Stomach smooth muscle (tissue), 2 donors: ENCODE measurements around the gene ELFN1.
"Not testable (repeated sequence)": the region's sequence is repeated elsewhere in the genome, so short reads cannot be mapped to it uniquely, and the experiment has no call there.

Source experiments
- H3K27ac ChIP-seq: one replicate; pipeline ENCODE4 v1.7.0; 2013; ENCODE audit warnings: mild to moderate bottlenecking, low read length, inconsistent platforms
- H3K27me3 ChIP-seq, 2 donors: one replicate each; pipeline ENCODE4 v1.7.0; 2013; ENCODE audit warnings: low read length in 2 of 2; ENCODE audit not compliant: insufficient read depth in 2 of 2, control insufficient read depth in 1 of 2
- H3K36me3 ChIP-seq, 2 donors: one replicate each; pipeline ENCODE4 v1.7.0; 2013; ENCODE audit warnings: low read length in 2 of 2; ENCODE audit not compliant: control insufficient read depth in 2 of 2, insufficient read depth in 2 of 2
- H3K4me1 ChIP-seq: one replicate; pipeline ENCODE4 v1.7.0; 2013; ENCODE audit warnings: low read length; ENCODE audit not compliant: control insufficient read depth, insufficient read depth
- H3K4me3 ChIP-seq, 2 donors: one replicate each; pipeline ENCODE4 v1.7.0; 2013; ENCODE audit warnings: low read length in 2 of 2
- H3K9ac ChIP-seq, 2 donors: one replicate each; pipeline ENCODE4 v1.7.0; 2013; ENCODE audit warnings: low read length in 2 of 2, mild to moderate bottlenecking in 1 of 2
- H3K9me3 ChIP-seq, 2 donors: one replicate each; pipeline ENCODE4 v1.7.0; 2013; ENCODE audit warnings: low read length in 2 of 2; ENCODE audit not compliant: control insufficient read depth in 2 of 2
- donor health status: healthy.
- donor health status: Pancreatic carcinoma.

The ELFN1 gene

GRCh38 chr7:1719256-1719655 is 49.2 kb downstream of the ELFN1 start:
- not testable (repeated sequence) for H3K4me3 ChIP-seq, H3K9me3 ChIP-seq, H3K9ac ChIP-seq, H3K36me3 ChIP-seq, H3K27ac ChIP-seq, H3K27me3 ChIP-seq, H3K4me1 ChIP-seq

DNA sequence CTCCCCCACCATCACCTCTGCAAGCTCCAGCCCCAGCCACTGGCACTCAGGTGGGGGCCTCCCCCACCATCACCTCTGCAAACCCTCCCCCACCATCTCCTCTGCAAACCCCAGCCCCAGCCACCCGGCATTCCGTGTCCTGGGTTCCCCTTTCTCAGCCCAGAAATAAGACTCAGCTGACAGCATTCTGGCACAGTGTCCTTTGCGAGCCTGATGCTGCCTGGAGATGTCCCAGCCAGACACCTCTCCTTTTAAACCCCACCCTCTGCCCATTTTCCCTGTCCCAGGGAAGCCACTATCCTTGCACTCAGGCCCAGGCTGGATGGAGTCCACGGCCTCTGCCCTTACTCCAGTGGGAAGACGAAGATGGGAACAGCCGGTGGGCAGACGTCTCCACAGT is 49.8 kb downstream of the ELFN1 start:
- H3K27me3 ChIP-seq = peaks cover 3 to 10% of the 10 kb centered on the region in 2 donors
- no peak overlapping the region for H3K27ac ChIP-seq
- no peak overlapping the region for H3K4me3 ChIP-seq
- peaks cover 0 to 5% of the 10 kb centered on the region in 2 donors for H3K9me3 ChIP-seq
- no peak overlapping the region for H3K9ac ChIP-seq
- H3K4me1 ChIP-seq = peaks cover 2% of the 10 kb centered on the region
- no peaks in the 10 kb centered on the region for H3K36me3 ChIP-seq

DNA sequence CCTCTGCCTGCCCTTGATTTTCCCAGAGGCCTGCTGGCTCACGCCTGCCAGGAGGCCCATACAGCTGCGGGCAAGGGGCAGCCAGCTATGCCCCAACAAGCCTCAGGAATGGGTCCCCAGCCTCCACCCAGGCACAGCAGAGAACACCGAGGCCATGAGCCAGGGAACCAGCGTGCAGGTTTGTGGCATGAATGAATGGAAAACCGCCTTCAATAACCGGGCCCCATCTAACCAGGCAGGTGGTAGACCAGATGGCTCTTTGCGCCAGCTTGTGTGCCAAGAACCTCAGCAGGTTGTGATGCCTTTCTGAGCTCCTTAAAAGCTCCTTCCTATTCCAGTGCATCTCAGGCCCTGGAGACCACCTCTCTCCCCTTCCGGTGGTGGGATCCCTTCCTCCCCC is 50.2 kb downstream of the ELFN1 start:
- Histone ChIP-seq H3K4me1 (peaks cover 4% of the 10 kb centered on the region), H3K4me3 (no peak overlapping the region), H3K27me3 (peaks cover 3 to 8% of the 10 kb centered on the region in 2 donors), H3K36me3 (no peaks in the 10 kb centered on the region), H3K27ac (no peak overlapping the region), H3K9ac (no peak overlapping the region), H3K9me3 (peaks cover 0 to 5% of the 10 kb centered on the region in 2 donors)

GRCh38 chr7:1721047-1721690 is 51.1 kb downstream of the ELFN1 start:
- no peaks in the 10 kb centered on the region for H3K36me3 ChIP-seq
- no peak overlapping the region for H3K4me3 ChIP-seq
- peaks cover 11% of the 10 kb centered on the region for H3K4me1 ChIP-seq
- H3K27me3 ChIP-seq = peaks cover 6 to 10% of the 10 kb centered on the region in 2 donors
- H3K9me3 ChIP-seq = peaks cover 0 to 5% of the 10 kb centered on the region in 2 donors
- H3K27ac ChIP-seq = no peak overlapping the region
- H3K9ac ChIP-seq = no peak overlapping the region

DNA sequence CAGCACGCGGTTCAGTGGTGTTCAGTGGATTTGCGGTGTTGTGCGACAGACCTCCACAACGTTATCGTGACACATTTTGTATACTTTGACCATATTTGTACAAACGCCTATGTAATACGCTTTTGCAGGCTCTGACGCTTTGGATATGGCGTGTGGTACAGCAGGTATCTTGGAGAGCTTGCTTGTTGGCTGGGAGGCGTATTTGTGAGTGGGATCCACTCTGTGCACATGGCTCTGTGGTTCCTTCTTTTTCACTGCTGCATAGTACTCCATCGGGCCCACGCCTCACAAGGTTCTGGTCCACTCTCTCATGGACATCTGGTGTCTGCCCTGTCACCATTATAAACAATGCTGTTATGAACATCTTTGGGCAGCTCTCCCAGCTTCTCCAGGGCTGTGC is 53.2 kb downstream of the ELFN1 start:
- Histone ChIP-seq H3K9ac (no peak overlapping the region), H3K27me3 (peaks cover 8 to 10% of the 10 kb centered on the region in 2 donors), H3K36me3 (no peaks in the 10 kb centered on the region), H3K27ac (no peak overlapping the region), H3K9me3 (peaks cover 0 to under 1% of the 10 kb centered on the region in 2 donors), H3K4me1 (peaks cover 11% of the 10 kb centered on the region), H3K4me3 (no peak overlapping the region)

DNA sequence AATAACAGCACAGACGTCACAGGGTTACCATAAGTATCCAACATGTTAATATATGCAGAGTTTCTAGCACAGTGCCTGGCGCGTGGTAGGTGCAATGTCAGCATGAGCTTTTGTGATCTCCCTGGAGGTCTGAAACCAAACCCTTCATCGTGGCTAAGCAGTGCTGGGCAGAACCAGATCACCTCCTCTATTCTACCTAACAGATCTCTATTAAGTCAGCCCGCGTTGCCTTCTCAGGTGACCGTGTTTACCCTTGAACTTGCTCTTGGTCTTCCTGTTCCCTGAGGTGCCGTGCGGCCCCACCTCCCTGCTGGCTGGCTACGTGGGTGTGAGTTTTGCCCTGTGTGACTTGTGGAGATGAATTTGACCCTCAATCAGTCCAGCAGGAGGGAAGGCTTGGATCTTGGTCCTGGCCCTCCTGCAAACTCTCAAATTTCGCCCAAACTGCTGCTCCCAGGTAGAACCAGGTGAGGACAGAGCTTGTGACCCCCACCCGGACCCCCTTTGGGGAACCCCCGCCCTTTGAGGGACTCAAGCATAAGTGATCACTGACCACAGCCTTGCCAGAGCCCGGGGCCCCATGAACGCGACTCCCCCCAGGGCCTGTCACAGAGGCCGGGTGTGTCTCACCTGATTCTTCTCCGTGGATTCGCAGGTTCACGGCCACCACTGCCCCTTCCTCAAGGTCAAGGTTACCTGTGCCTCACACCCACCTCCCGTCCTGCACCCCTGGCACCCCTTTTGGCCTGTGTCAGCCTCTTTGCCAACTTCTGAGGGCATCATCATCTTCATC is 54.2 kb downstream of the ELFN1 start:
- Histone ChIP-seq H3K27me3 (peaks cover 8 to 10% of the 10 kb centered on the region in 2 donors), H3K27ac (no peak overlapping the region), H3K4me1 (peaks cover 11% of the 10 kb centered on the region), H3K9ac (no peak overlapping the region), H3K4me3 (no peak overlapping the region), H3K9me3 (peaks cover 0 to 11% of the 10 kb centered on the region in 2 donors), H3K36me3 (no peaks in the 10 kb centered on the region)

- H3K9ac ChIP-seq = no peak overlapping the region
- no peaks in the 10 kb centered on the region for H3K36me3 ChIP-seq
- no peak overlapping the region for H3K27ac ChIP-seq
- peaks cover 8 to 10% of the 10 kb centered on the region in 2 donors for H3K27me3 ChIP-seq
- H3K9me3 ChIP-seq = peaks cover under 1 to 21% of the 10 kb centered on the region in 2 donors
- H3K4me3 ChIP-seq = no peak overlapping the region
- H3K4me1 ChIP-seq = peaks cover 11% of the 10 kb centered on the region
Observed at GRCh38 chr7:1725199-1725690, 55.2 kb downstream of the ELFN1 start.

GRCh38 chr7:1725766-1726630 is 55.9 kb downstream of the ELFN1 start:
- no peak overlapping the region for H3K4me3 ChIP-seq
- H3K9ac ChIP-seq = no peak overlapping the region
- H3K27ac ChIP-seq = no peak overlapping the region
- peaks cover 11% of the 10 kb centered on the region for H3K4me1 ChIP-seq
- peaks cover 8 to 10% of the 10 kb centered on the region in 2 donors for H3K27me3 ChIP-seq
- no peaks in the 10 kb centered on the region for H3K36me3 ChIP-seq
- H3K9me3 ChIP-seq = peaks cover 4 to 21% of the 10 kb centered on the region in 2 donors

DNA sequence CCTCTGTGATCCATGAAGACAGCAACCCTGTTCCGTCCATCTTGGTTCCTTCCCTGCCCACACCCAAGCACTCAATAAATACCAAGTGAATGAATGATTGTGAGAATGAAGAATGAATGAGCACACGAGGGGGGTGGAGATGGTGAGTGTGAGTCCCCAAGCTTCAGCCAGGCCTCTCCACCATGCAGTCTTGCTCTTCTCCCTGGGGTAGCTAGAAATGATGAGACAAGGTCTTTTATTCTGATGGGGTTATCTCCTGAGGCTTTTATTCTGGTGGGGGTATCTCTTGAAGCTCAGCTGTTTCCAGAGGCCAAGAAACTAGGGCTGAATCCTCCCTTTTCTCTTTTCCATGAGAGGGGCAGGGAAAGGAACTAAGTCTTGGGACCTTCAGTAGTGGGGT is 57.0 kb downstream of the ELFN1 start:
- H3K27me3 ChIP-seq = peaks cover 8 to 10% of the 10 kb centered on the region in 2 donors
- no peak overlapping the region for H3K4me3 ChIP-seq
- H3K9ac ChIP-seq = no peak overlapping the region
- H3K36me3 ChIP-seq = no peaks in the 10 kb centered on the region
- H3K9me3 ChIP-seq = peaks cover 4 to 21% of the 10 kb centered on the region in 2 donors
- H3K27ac ChIP-seq = no peak overlapping the region
- peaks cover 11% of the 10 kb centered on the region for H3K4me1 ChIP-seq

DNA sequence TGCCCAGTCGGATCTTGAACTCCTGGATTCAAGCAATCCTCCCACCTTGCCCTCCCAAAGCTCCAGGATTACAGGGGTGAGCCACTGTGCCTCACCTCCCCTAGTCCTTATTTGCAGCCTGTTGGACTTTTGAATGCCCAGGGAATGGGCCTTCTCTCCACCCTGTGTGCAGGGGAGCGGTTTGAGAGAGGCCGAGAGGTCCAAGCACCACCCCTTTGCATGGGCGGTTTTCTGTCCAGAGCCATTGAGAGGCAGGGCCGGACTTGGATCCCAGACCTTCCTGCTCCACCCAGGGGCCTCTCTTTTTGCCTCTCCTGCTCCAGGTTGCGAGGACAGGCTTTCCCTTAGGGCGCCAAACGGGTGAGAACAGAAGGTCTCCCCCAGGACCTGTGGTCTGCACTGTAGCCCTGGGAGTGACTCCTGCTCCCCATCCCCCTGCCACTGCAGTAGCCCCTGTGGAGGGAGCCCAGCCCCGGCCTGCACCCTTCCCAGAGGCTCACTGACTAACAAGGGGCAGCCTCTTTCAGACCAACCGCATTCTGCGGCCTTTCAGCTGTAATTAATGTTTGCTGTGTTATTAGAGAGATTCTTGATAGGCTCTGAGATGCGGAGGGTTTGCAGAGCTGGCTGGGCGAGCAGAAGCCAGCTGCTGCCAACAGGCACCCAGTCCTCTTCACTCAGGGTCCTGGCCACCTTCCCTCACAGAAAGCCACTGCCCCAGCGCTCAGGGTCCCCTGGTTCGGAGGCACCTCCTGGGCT is 57.9 kb downstream of the ELFN1 start:
- no peak overlapping the region for H3K9ac ChIP-seq
- peaks cover 4 to 21% of the 10 kb centered on the region in 2 donors for H3K9me3 ChIP-seq
- no peak overlapping the region for H3K4me3 ChIP-seq
- peaks cover 8 to 10% of the 10 kb centered on the region in 2 donors for H3K27me3 ChIP-seq
- peaks cover 11% of the 10 kb centered on the region for H3K4me1 ChIP-seq
- H3K27ac ChIP-seq = no peak overlapping the region
- no peaks in the 10 kb centered on the region for H3K36me3 ChIP-seq
